Measurements from ENCODE around the gene POLR2B. TPM values are rescaled to one million over a fixed set of nuclear protein-coding genes. Genes with fewer than 3 reads are reported as not detected.

POLR2B gene
- total RNA-seq, 2 experiments from 2014 or later, result 106 to 144 TPM

- H3K4me2 ChIP-seq (ENCODE audit: low read length), result no peak overlapping the region
- no peak for DNase-seq (ENCODE audit: low spot score)
- H3K27ac ChIP-seq (ENCODE audit: low read depth, low read length, poor library complexity, severe bottlenecking), result no peak overlapping the region
- H3K9me3 ChIP-seq (ENCODE audit: low read length), result no peaks in the 10 kb centered on the region
- H2AFZ ChIP-seq (ENCODE audit: low read length), result no peak overlapping the region
- H3K36me3 ChIP-seq (ENCODE audit: insufficient read depth, low read length), result no peaks in the 10 kb centered on the region
- H3K79me2 ChIP-seq (ENCODE audit: insufficient read depth, low read depth, low read length), result no peaks in the 10 kb centered on the region
- TF ChIP-seq CTCF (conservative IDR thresholded peaks at IDR 0.05; ENCODE audit: low read length) (no peak), EZH2phosphoT487 (IDR thresholded peaks at IDR 0.05; ENCODE audit: borderline replicate concordance, low read depth, low read length) (no peak)
- intact Hi-C loops (cut with micrococcal nuclease; ENCODE audit: unreplicated experiment), result no loop called here
- ChIA-PET CTCF (ENCODE audit: unreplicated experiment) (no interaction called here), POLR2A (interaction anchor here (0.6 to 1.1 kb wide), 3 partner anchors 11 to 173 kb away, joined by 3 to 4 read pairs (median 3); no protein-coding TSS in a partner anchor)
- H3K4me3 ChIP-seq (ENCODE audit: low read depth, low read length, poor library complexity, severe bottlenecking), result no peak overlapping the region
- BruUV-seq (replicated peaks), result no TSS peak
- no peaks in the 10 kb centered on the region for H3K9me2 ChIP-seq (ENCODE audit: insufficient read depth, low read length)
- no peaks in the 10 kb centered on the region for H3K4me1 ChIP-seq (ENCODE audit: insufficient read depth, low read length, poor library complexity, severe bottlenecking)
- H4K20me1 ChIP-seq (ENCODE audit: insufficient read depth, low read length), result no peaks in the 10 kb centered on the region
These were observed 70.1 kb downstream of the POLR2B start for GRCh38 chr4:57048590-57049304.

GRCh38 chr4:57051095-57051494 is 72.4 kb downstream of the POLR2B start:
- DNase-seq (ENCODE audit: low spot score), result no peak
- H3K4me1 ChIP-seq (ENCODE audit: insufficient read depth, low read length, poor library complexity, severe bottlenecking), result no peaks in the 10 kb centered on the region
- no peak overlapping the region for H3K4me3 ChIP-seq (ENCODE audit: low read depth, low read length, poor library complexity, severe bottlenecking)
- H2AFZ ChIP-seq (ENCODE audit: low read length), result no peak overlapping the region
- H3K79me2 ChIP-seq (ENCODE audit: insufficient read depth, low read depth, low read length), result no peaks in the 10 kb centered on the region
- no peak overlapping the region for H3K4me2 ChIP-seq (ENCODE audit: low read length)
- CTCF ChIA-PET (ENCODE audit: unreplicated experiment), result no interaction called here
- no peak for TF ChIP-seq EZH2phosphoT487 (IDR thresholded peaks at IDR 0.05; ENCODE audit: borderline replicate concordance, low read depth, low read length)
- TF ChIP-seq CTCF (conservative IDR thresholded peaks at IDR 0.05; ENCODE audit: low read length), result no peak
- intact Hi-C loops (cut with micrococcal nuclease; ENCODE audit: unreplicated experiment), result no loop called here
- POLR2A ChIA-PET, result no interaction called here
- no peaks in the 10 kb centered on the region for H3K9me3 ChIP-seq (ENCODE audit: low read length)
- no peaks in the 10 kb centered on the region for H3K36me3 ChIP-seq (ENCODE audit: insufficient read depth, low read length)
- H4K20me1 ChIP-seq (ENCODE audit: insufficient read depth, low read length), result no peaks in the 10 kb centered on the region
- no TSS peak for BruUV-seq (replicated peaks)
- no peaks in the 10 kb centered on the region for H3K9me2 ChIP-seq (ENCODE audit: insufficient read depth, low read length)
- no peak overlapping the region for H3K27ac ChIP-seq (ENCODE audit: low read depth, low read length, poor library complexity, severe bottlenecking)

GRCh38 chr4:57051524-57051923 is 72.8 kb downstream of the POLR2B start:
- ChIA-PET CTCF (ENCODE audit: unreplicated experiment) (no interaction called here), POLR2A (no interaction called here)
- H3K4me3 ChIP-seq (ENCODE audit: low read depth, low read length, poor library complexity, severe bottlenecking), result no peak overlapping the region
- H3K9me2 ChIP-seq (ENCODE audit: insufficient read depth, low read length), result no peaks in the 10 kb centered on the region
- H3K36me3 ChIP-seq (ENCODE audit: insufficient read depth, low read length), result no peaks in the 10 kb centered on the region
- H4K20me1 ChIP-seq (ENCODE audit: insufficient read depth, low read length), result no peaks in the 10 kb centered on the region
- no peaks in the 10 kb centered on the region for H3K79me2 ChIP-seq (ENCODE audit: insufficient read depth, low read depth, low read length)
- intact Hi-C loops (cut with micrococcal nuclease; ENCODE audit: unreplicated experiment), result no loop called here
- H2AFZ ChIP-seq (ENCODE audit: low read length), result no peak overlapping the region
- no peaks in the 10 kb centered on the region for H3K9me3 ChIP-seq (ENCODE audit: low read length)
- BruUV-seq (replicated peaks), result no TSS peak
- H3K27ac ChIP-seq (ENCODE audit: low read depth, low read length, poor library complexity, severe bottlenecking), result no peak overlapping the region
- DNase-seq (ENCODE audit: low spot score), result no peak
- TF ChIP-seq EZH2phosphoT487 (IDR thresholded peaks at IDR 0.05; ENCODE audit: borderline replicate concordance, low read depth, low read length), result no peak
- TF ChIP-seq CTCF (conservative IDR thresholded peaks at IDR 0.05; ENCODE audit: low read length), result no peak
- no peaks in the 10 kb centered on the region for H3K4me1 ChIP-seq (ENCODE audit: insufficient read depth, low read length, poor library complexity, severe bottlenecking)
- no peak overlapping the region for H3K4me2 ChIP-seq (ENCODE audit: low read length)

Data from OCI-LY7 (cell line).